Caki2 (cell line): ENCODE measurements around the gene CCDC122. TPM values are rescaled to one million over a fixed set of nuclear protein-coding genes. Genes with fewer than 3 reads are reported as not detected.

Experiments used
- DNase-seq: peaks from one replicate; pipeline ENCODE4 v3.0.0-alpha.2; 2015; ENCODE audit warnings: low read depth
- in situ Hi-C: cut with HindIII; loops from 2 replicates; pipeline ENCODE4 v1.10.0; 2016; ENCODE audit warnings: low sequenced_read_pairs, low pct_unique_long_range_greater_than_20kb, mixed read lengths
- total RNA-seq: library from RNA; depleted of rRNA; stranded (reverse); fragments of >200 nt; shearing (Covaris generic); gene quantifications from 2 replicates; pipeline ENCODE4 v1.2.3, GENCODE V29; 2014; ENCODE audit warnings: low replicate concordance; rRNA removed

Gene CCDC122
- total RNA-seq = 8.4 and 21.4 TPM in 2 replicates

- peak; percentile 78 for DNase-seq
These were observed at the start of gene CCDC122 for GRCh38 chr13:43878892-43879754. Gene CCDC122, minus strand, starts transcription at chr13:43879740. Its CDS starts 10,364 bp downstream, at chr13:43869376.

GRCh38 chr13:43924549-43925245, 45.2 kb upstream of the CCDC122 start:
- DNase-seq = no peak
- in situ Hi-C loops = loop anchor here (25.0 kb wide), 1 partner anchor 538 kb away; no protein-coding TSS in a partner anchor

More at GRCh38 chr13:43878892-43879754, at the start of gene CCDC122:
- in situ Hi-C loops = no loop called here

GRCh38 chr13:43920965-43921674, 41.6 kb upstream of the CCDC122 start:
- in situ Hi-C loops = loop anchor here (25.0 kb wide), 1 partner anchor 541 kb away; no protein-coding TSS in a partner anchor
- DNase-seq = no peak

- in situ Hi-C loops = loop anchor here (25.0 kb wide), 1 partner anchor 544 kb away; no protein-coding TSS in a partner anchor
- DNase-seq = no peak
These were observed 39.1 kb upstream of the CCDC122 start for GRCh38 chr13:43918636-43919035.

- no peak for DNase-seq
- in situ Hi-C loops = loop anchor here (25.0 kb wide), 1 partner anchor 545 kb away; no protein-coding TSS in a partner anchor
These were observed 37.3 kb upstream of the CCDC122 start for GRCh38 chr13:43916828-43917227.

GRCh38 chr13:43915451-43915850, 35.9 kb upstream of the CCDC122 start:
- in situ Hi-C loops = loop anchor here (25.0 kb wide), 1 partner anchor 547 kb away; no protein-coding TSS in a partner anchor
- DNase-seq = no peak

GRCh38 chr13:43911871-43912270, 32.3 kb upstream of the CCDC122 start:
- no peak for DNase-seq
- in situ Hi-C loops = loop anchor here (25.0 kb wide), 1 partner anchor 550 kb away; no protein-coding TSS in a partner anchor

GRCh38 chr13:43911278-43911677, 31.7 kb upstream of the CCDC122 start:
- no peak for DNase-seq
- in situ Hi-C loops = loop anchor here (25.0 kb wide), 1 partner anchor 551 kb away; no protein-coding TSS in a partner anchor

- no peak for DNase-seq
These were observed 31.3 kb upstream of the CCDC122 start for GRCh38 chr13:43910856-43911255.

GRCh38 chr13:43908156-43909126, 28.9 kb upstream of the CCDC122 start:
- DNase-seq = peak; percentile 50
- in situ Hi-C loops = loop anchor here (25.0 kb wide), 1 partner anchor 554 kb away; no protein-coding TSS in a partner anchor

More at GRCh38 chr13:43910856-43911255, 31.3 kb upstream of the CCDC122 start:
- in situ Hi-C loops = loop anchor here (25.0 kb wide), 1 partner anchor 551 kb away; no protein-coding TSS in a partner anchor

GRCh38 chr13:43905435-43906031, 26.0 kb upstream of the CCDC122 start:
- in situ Hi-C loops = loop anchor here (25.0 kb wide), 1 partner anchor 557 kb away; no protein-coding TSS in a partner anchor

GRCh38 chr13:43895940-43896339, 16.4 kb upstream of the CCDC122 start:
- in situ Hi-C loops = no loop called here
- DNase-seq = no peak

More at GRCh38 chr13:43905435-43906031, 26.0 kb upstream of the CCDC122 start:
- DNase-seq = peak; percentile 46

- in situ Hi-C loops = no loop called here
- DNase-seq = no peak
These were observed 14.9 kb upstream of the CCDC122 start for GRCh38 chr13:43894438-43894837.

- DNase-seq = no peak
- in situ Hi-C loops = no loop called here
These were observed 4.7 kb upstream of the CCDC122 start for GRCh38 chr13:43884222-43884621.

GRCh38 chr13:43883631-43884030, 4.1 kb upstream of the CCDC122 start:
- DNase-seq = no peak
- in situ Hi-C loops = no loop called here

GRCh38 chr13:43881580-43881979, 2.0 kb upstream of the CCDC122 start:
- in situ Hi-C loops = no loop called here
- DNase-seq = no peak
